HG03378 (cell line): ENCODE measurements around the gene GSTA4.
A peak's percentile ranks its signal among the peaks of the same experiment; 100 is the strongest.
"Not testable (repeated sequence)": the region's sequence is repeated elsewhere in the genome, so short reads cannot be mapped to it uniquely, and the experiment has no call there.

ENCODE experiments used
- ATAC-seq: cut with Tn5 transposase; IDR thresholded peaks from one replicate; pipeline ENCODE4 v1.9.1; 2021; ENCODE audit warnings: mild to moderate bottlenecking, moderate library complexity; ENCODE audit not compliant: unreplicated experiment

The GSTA4 gene

DNA sequence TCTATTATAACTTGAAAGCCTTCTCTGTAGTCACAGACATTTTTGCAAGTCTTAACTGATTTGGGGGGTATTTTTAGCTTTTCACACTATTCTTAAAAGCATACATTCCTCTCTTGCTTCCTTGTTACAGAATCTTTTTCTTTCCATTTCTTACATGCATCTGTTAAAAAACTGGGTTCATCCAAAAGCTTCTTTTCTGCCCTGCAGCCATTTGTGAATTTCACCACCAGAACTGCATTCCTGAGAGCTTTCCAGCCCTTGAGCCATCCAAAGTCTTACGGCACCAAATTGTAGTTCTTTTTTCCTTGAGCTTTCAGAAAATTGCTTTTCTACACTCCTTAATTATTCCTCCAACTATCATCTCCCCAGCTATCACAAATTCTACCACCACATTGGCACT lies 19.7 kb upstream of the GSTA4 start:
- no peak for ATAC-seq

DNA sequence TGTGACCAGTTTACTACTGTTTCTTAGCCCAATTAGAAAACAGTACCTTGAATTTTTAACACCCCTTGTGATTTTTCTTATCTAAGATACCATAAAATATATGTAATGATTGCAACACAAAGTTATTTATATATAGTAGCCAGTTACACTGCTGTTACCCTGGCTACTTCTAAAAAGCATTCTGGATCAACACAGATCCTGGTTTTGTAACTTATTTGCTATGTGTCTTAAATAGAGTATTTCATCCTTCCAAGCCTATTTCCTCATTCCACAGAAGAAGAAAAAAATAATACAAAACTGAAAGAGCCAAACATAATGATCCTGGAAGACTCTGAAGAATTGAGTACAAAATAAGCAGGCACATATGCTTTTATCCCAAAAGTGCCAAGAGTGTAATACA lies 19.0 kb upstream of the GSTA4 start:
- no peak for ATAC-seq

DNA sequence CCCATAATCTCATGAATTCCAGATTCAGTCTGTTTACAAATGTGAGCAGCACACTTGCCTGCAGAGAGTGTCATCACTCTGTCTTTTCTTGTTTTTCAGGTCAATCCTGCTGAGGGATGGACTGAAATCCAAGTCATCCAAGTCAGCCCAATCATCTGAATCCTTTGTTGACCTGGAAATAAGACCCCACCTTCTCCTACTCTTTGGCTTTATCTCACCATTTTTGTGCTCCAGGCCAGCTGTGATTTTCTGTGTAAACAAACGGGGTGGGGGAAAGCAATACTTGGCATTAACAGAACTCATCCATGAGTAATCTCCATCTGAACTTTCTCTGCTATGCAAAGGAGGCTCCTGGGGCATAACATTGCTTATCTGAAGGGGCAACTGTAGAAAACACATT lies 16.9 kb upstream of the GSTA4 start:
- no peak for ATAC-seq

DNA sequence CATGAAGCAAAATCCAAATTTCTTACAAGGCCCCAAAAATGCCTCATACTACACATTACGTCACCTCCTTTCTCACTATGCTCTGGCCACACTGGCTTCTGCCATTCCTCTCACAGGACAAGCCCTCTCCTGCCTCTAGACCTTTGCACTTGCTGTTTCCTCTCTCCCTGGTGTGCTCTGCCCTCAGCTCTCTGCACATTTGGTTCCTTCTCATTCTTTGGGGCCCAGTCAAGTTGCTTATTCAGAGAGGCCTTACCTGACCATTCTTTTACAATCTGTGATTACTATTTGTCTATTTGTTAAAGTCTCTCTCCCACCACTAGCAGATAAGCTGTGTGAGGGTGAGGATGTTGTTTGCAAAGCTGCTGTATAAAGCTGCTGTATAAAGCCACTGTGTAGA lies 15.4 kb upstream of the GSTA4 start:
- ATAC-seq, result no peak

DNA sequence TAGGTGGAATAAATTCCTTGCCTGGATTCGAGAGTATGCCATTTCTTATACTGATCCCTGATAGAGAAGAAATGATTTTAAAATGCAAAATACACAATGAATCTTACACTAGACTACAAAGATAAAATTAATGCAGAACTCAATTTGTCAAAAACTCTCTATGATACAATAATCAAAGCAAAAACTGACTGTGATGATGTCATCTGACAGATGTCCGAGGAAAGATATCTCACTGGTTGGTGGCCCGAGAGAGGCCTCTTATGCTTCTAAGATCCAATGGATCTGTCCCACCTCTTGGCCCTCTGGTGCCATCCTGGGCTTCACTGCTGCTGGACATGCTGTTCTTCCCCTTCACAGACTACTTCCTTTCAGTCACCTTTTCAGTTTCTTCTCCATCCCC lies 14.4 kb upstream of the GSTA4 start:
- ATAC-seq, result no peak

DNA sequence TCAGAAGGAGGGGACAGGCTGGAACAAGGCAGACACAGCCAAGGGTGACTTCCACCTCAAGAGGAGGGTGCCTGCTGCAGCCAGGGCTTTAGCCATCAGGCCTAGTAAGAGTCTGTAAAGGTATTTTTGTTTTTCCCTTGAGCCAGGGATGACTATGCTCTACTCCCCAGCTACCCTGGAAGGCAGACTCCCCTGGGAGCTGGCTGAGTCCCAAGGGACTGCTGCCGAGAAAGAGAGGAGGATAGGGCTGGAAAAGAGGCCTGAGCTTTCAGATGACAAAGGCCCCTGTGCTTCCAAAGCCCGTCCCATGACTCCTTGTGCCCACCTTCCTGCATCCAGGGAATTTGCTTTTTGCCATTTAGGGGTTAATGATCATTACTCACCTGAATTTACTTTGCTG lies 14.0 kb upstream of the GSTA4 start:
- no peak for ATAC-seq

DNA sequence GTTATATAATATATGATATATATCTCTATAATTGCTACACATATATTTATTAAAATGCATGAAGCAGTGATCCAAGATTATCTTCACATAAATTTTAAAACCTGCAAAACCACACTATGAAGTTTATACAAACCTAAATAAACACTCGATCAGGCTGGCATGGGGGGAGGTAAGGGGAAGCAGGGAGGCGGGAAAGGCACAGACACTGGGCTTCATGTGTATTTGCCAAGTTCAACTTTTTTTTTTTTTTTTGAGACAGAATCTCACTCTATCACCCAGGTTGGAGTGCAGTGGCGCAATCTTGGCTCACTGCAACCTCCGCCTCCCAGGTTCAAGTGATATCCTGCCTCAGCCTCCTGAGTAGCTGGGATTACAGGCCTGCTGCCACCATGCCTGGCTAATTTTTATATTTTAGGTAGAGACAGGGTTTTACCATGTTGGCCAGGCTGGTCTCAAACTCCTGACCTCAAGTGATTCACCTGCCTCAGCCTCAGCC lies 13.2 kb upstream of the GSTA4 start:
- not testable (repeated sequence) for ATAC-seq

DNA sequence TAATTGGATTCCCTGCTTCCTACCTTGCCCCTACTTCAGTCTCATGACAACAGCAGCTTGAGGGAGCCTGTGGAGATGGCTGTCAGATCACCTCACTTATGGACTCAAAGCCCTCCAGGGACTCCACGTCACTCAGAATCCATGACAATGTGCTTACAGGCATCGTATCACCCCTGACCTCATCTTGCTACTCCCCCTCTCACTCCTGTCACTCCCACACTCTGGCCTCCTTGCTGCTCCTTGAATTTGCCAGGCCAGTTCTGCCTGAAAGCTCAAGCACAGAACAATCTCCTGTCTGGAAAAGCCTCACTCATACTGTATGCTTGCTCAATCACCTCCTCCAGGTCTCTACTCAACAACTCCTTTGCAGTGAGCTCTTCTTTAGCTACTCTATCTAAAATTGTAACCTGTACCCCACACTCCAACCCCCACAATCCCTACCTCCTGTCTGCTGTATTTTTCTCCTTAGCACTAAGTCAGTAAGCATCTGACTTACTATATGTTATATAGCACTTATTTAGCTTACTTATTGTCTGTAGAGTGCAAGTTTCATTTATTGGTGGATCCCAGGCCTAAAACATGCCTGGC lies 10.7 kb upstream of the GSTA4 start:
- ATAC-seq, result no peak

DNA sequence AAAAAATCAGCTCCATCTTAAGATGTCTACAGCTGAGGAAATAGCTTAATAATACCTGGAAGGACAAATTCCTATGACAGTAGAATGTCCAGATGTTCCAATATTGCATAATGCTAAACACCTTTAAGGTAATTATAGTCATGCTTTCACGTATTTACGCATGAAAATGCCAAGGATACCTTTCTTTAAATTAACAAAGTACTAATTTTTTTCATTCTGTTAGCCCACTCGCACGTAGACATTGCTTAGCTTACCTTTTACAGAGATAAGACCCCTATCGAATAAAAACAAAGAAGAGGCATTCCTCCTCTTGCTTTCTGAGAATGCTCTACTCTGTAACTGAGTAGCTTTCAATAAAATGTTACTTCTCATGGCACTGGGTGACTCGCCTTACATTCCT lies 4.4 kb upstream of the GSTA4 start:
- no peak for ATAC-seq

DNA sequence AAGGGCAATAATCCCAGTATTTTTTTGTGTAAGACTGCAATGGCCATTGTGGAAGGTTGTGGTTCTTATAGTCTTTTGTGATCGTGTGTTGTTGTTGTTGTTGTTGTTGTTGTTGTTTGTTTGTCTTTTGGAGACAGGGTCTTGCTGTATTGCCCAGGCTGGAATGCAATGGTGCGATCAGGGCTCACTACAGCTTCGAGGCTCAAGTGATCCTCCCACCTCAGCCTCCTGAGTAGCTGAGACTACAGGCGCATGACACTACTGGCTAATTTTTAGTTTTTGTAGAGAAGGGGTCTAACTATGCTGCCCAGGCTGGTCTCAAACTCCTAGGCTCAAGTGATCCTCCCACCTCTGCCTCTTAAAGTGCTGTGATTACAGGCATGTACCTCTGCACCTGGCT lies 3.5 kb upstream of the GSTA4 start:
- no peak for ATAC-seq

DNA sequence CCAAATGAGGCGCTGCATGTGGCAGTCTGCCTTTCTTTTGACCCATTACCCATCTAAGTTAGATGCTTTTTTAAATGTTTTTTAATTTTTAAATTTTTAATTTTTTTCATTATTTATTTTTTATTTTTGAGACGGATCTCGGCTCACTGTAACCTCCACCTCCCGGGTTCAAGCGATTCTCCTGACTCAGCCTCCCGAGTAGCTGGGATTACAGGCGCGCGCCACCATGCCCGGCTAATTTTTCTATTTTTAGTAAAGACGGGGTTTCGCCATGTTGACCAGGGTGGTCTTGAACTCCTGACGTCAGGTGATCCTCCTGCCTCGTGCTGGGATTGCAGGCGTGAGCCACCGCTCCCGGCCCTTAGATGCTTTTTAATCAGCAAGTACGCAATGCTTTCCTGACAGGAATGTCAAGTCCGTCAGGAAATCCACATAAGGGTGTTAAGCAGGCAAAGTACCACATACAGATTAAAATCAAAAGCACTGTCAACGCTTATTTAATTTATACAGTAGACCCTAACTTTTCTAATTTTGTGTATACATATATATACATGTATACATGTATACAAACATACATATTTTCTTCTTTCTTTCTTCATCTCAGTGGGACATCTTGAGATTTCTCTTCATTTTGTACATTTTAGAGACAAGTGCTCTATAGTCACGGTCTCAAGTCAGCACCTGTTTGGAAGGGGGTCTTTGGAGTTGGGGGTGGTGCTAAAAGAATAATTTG lies 995 bp upstream of the GSTA4 start:
- ATAC-seq, result no peak

DNA sequence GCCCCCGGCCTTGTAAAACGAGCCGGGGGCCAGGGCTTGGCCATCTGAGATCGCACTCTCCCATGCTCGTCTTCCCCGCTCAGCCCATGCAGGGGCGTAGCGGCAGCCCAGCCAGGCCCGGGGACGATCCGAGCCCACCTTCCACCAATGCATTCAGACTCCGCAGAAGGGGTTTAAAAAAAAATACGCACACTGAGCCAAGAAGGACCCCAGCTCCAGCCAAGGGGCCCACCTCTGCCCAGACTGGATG lies 320 bp downstream of the GSTA4 start:
- peak; percentile 12 for ATAC-seq

DNA sequence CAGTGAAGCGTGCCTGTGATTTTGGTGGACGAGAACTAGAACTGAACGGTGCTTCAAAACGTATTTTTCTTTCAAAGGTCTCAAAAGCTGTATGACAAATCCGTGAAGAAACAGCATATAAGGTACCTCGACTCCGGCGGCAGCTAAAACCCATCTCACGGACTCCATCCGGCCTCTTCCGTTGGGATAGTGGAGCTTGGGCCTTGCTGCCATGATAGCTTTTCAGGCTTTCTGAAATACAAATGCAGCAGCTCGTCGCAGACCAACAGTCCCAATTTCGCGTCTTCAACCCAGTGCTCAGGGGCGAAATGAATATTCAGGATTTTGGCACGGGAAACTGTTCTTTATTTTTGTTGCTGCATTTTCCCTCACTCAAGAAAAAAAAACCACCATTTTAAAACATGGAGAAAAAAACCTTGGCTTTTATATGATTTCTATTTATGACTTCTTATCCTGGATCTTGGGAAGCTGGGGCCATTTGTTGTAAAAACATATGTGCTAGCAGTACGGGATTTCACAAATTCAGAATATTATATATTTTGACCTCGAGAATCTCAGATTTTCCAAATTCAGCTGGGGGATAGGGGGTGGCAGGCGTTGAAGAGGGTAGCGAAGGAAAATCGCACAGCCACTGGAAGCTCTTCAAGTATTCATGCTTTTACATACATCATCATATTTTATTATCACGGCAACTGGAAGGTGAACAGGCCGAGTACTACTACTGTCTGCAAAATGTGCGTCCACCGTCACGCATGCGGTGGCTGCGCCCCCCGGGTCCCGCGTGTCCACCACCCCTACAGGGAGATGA lies 849 bp downstream of the GSTA4 start:
- peak; percentile 3 for ATAC-seq

DNA sequence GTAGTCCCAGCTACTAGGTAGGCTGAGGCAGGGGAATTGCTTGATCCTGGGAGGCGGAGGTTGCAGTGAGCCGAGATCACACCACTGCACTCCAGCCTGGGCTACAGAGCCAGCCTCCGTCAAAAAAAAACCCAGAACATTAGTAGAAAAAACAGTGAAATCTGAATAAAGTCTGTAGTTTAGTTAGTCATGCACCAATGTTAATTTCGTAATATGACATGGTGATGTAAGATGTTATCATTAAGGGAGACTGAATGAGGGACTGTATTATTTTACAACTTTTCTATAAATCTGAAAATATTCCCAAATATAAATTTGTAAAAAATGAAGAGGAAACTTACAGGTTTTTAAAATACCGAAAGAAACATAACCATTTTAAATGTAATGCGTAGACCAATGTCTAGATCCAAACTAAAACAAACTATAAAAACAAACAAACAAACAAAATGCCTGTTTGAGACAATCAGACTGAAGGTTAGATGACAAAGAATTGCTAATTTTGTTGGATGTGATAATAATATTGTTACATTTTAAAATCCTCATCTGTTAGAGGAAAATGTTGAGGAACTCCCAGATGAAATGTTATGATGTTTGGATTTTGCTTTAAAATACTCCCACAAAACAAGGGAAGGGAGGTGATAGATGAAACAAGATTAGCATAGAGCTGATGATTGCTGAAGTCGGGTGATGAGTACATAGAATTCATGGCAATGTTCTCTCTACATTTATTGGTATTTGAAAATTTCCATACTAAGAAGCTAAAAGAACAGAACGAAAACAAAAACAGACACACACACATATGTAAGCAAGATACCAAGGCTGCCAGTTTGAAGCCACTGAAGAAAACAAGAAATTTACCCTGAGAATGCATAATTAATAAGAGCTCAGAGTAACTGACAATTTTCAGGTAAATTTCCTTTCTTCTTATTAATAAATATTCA lies 1.8 kb downstream of the GSTA4 start:
- no peak for ATAC-seq

DNA sequence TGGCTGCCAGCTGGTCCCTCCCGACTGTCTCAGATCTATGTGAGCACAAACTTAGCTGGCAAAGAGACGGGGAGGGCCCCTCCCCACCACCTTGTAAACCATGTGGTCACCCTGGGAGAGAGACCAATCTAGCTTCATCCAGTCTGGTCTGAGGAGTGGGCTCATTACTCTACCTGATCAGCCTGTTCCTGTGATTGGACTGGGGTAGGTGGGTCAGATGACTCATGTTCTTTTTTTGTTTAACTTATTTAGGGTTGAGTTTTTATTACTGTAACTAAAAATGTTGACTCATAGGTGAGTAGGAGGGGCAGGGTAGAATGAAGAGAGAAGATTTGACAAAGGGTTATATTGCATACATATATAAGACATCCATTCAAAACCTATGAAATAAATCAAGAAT lies 4.7 kb downstream of the GSTA4 start:
- ATAC-seq, result no peak

DNA sequence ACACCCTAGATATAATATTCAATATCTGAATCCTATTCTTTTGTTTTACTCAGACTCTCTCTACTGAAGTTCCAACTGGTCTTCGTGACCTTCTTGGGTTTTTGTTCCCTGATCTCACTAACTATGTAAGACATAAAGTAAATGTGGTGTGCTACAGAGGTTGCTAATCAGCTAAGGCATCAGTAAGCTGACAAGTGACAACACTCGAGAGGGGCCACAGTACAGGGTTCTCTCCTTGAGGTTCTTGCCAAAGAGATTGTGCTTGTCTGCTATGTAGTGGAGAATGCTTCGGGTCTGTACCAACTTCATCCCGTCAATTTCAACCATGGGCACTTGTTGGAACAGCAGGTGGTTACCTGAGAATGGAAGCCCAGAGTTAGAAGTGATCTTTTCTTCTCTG lies 9.9 kb downstream of the GSTA4 start:
- no peak for ATAC-seq

DNA sequence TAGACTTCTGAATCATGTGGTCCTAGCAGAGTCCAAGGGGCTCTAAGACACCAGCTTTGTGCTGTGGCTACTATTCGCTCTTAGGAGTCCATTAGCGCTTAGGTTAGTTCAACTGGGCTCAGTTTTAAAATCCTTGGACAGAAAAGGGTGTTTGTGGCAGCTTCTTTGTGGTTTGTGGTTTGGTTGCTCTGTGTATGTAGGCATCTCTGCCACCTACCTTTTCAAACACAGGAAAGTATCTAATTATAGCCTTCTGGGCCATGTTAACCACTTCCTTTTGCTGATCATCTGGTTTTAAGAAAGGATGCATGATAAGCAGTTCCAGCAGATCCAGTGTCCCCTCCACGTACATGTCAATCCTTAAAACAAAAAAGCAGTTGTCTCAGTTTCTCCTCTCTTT lies 10.8 kb downstream of the GSTA4 start:
- peak; percentile 87 for ATAC-seq

DNA sequence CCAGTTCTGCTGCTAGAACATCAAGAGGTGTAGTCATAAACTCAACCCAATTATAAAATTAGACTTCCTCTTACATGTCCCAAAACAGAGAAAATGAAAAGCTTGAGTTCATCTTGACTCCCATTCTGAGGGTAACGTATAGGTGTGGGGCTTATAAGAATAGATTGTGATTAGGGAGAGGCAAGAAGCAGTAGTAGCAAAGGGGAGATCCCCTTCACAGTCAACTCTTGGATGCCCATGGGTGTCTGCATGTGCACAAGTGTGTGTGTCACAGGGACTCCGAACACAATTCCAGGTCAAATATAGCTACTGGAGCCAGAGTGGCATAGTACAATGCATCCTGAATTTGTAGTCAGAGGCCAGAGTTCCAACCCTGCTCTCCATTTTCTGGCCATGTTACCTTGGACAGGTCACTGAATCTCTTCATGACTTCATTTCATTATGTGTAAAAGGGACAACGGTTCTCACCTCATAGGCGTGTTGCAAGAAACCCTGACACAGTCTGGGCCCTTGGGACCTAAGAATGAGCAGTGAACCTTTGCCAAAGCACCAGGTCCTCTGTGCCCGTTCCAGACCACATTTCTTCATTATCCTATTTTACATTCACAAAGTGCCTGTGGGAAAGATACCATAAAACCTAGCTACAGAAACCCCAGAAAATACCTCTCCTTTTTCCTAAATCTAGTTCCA lies 11.8 kb downstream of the GSTA4 start:
- no peak for ATAC-seq

DNA sequence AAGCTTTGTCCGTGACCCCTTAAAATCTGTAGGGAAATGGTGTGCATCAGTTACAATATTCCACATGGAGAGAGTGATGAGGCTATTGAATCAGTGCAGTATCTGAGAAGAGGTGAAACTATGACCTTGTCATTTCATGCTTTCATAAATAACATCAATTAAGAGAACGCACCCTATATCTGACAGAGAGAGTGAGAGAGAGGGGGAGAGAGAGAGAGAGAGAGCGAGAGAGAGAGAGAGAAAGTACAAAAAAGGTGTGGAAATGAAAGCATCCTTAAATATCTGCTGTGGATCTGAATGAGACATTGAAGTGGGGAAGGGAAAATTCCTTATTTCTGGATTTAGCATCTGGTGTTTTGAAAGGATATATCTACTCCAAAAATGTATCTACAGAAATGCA lies 12.4 kb downstream of the GSTA4 start:
- ATAC-seq, result no peak

DNA sequence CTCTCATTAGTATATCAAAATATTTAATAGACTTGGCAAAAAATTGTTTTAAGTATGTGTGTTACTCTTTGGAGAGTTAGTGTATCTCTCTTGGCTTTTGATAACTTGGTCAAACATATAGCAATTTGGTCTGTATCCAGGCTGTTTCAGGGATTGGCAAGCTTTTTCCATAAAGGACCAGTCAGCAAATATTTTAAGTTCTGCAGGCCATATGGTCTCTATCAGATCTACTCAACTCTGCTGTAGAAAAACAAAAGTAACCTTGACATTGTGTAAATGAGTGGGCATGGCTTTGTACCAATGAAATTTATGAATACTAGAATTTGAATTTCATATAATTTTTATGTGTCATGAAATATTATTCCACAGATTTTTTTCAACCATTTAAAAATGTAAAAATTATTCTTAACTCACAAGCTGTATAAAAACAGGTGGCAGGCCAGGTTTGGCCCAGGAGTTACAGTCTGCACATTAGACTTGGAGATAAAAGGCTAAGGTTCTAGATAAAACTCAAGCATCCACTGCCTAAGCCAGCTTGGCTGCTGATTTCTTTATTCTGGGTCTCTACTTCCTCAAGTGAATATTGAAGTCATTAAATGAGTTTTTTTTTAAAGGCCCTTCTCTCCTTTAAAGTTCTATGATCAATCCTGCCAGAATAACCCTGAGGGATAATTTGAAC lies 13.7 kb downstream of the GSTA4 start:
- ATAC-seq, result no peak
